Parathyroid adenoma (tissue), 2 donors: ENCODE measurements around the gene PSMA5.
A peak's percentile ranks its signal among the peaks of the same experiment; 100 is the strongest.

Source experiments
- H2AFZ ChIP-seq: fragments of 300-600 bp; sonication (generic); one replicate; pipeline ENCODE4 v1.7.0; 2017; ENCODE audit warnings: antibody characterized with exemption, mild to moderate bottlenecking
- H3K27ac ChIP-seq: fragments of 300-600 bp; sonication (generic); one replicate; pipeline ENCODE4 v1.7.0; 2017
- H3K27me3 ChIP-seq: fragments of 300-600 bp; sonication (generic); one replicate; pipeline ENCODE4 v1.7.0; 2017; ENCODE audit warnings: low read length; ENCODE audit not compliant: control insufficient read depth, insufficient read depth
- H3K36me3 ChIP-seq: fragments of 300-600 bp; sonication (generic); one replicate; pipeline ENCODE4 v1.7.0; 2017; ENCODE audit warnings: low read length; ENCODE audit not compliant: control insufficient read depth, insufficient read depth
- H3K4me1 ChIP-seq: fragments of 300-600 bp; sonication (generic); one replicate; pipeline ENCODE4 v1.7.0; 2017; ENCODE audit warnings: control low read depth
- H3K4me2 ChIP-seq: fragments of 300-600 bp; sonication (generic); one replicate; pipeline ENCODE4 v1.7.0; 2017; ENCODE audit warnings: low read length
- H3K4me3 ChIP-seq: fragments of 300-600 bp; sonication (generic); one replicate; pipeline ENCODE4 v1.7.0; 2017; ENCODE audit warnings: low read depth, low read length
- H3K79me2 ChIP-seq: fragments of 300-600 bp; sonication (generic); one replicate; pipeline ENCODE4 v1.7.0; 2017; ENCODE audit warnings: control low read depth
- H3K9ac ChIP-seq: fragments of 300-600 bp; sonication (generic); one replicate; pipeline ENCODE4 v1.7.0; 2017; ENCODE audit warnings: mild to moderate bottlenecking
- H3K9me3 ChIP-seq: fragments of 300-600 bp; sonication (generic); one replicate; pipeline ENCODE4 v1.7.0; 2017; ENCODE audit warnings: low read length; ENCODE audit not compliant: control insufficient read depth
- TF ChIP-seq, protein P1 (sequence below): fragments of 300-600 bp; sonication (generic); IDR thresholded peaks from one replicate; pipeline ENCODE4 v1.7.0; 2017; ENCODE audit warnings: antibody characterized with exemption, mild to moderate bottlenecking
- donor health status: primary hyperparathyroidism.

PSMA5 gene

GRCh38 chr1:109412551-109412950, 13.7 kb downstream of the PSMA5 start:
- H2AFZ ChIP-seq, result no peak overlapping the region
- H3K9me3 ChIP-seq, result no peaks in the 10 kb centered on the region
- H3K36me3 ChIP-seq, result no peaks in the 10 kb centered on the region
- H3K4me1 ChIP-seq, result no peaks in the 10 kb centered on the region
- peaks cover 9% of the 10 kb centered on the region for H3K79me2 ChIP-seq
- no peaks in the 10 kb centered on the region for H3K27me3 ChIP-seq
- no peak overlapping the region for H3K9ac ChIP-seq
- no peak overlapping the region for H3K4me2 ChIP-seq
- no peak overlapping the region for H3K27ac ChIP-seq
- no peak overlapping the region for H3K4me3 ChIP-seq
- TF ChIP-seq, protein P1, sequence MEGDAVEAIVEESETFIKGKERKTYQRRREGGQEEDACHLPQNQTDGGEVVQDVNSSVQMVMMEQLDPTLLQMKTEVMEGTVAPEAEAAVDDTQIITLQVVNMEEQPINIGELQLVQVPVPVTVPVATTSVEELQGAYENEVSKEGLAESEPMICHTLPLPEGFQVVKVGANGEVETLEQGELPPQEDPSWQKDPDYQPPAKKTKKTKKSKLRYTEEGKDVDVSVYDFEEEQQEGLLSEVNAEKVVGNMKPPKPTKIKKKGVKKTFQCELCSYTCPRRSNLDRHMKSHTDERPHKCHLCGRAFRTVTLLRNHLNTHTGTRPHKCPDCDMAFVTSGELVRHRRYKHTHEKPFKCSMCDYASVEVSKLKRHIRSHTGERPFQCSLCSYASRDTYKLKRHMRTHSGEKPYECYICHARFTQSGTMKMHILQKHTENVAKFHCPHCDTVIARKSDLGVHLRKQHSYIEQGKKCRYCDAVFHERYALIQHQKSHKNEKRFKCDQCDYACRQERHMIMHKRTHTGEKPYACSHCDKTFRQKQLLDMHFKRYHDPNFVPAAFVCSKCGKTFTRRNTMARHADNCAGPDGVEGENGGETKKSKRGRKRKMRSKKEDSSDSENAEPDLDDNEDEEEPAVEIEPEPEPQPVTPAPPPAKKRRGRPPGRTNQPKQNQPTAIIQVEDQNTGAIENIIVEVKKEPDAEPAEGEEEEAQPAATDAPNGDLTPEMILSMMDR, result no peak

DNA sequence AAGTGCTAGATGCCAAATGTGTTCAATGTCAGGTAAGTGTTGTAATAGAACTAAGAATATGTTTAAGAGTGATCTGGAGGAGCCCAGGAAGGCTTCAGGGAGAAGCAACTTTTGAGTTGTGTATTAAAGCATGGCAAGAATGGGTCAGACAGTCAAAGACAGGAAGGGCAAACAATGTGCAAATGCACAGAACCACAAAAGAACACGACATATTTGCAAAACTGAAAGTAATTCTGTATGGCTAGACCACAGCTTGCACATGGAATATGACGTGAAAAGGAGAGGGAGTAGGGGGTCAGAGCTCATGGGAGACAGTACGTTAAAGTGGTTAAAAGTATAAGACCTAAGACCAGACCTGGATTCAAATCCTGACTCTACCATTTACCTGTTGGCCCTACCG, 21.4 kb downstream of the PSMA5 start:
- TF ChIP-seq, protein P1, result no peak
- Histone ChIP-seq H3K9ac (no peak overlapping the region), H3K36me3 (no peaks in the 10 kb centered on the region), H3K27ac (no peak overlapping the region), H2AFZ (no peak overlapping the region), H3K79me2 (no peaks in the 10 kb centered on the region), H3K4me2 (no peak overlapping the region), H3K9me3 (no peaks in the 10 kb centered on the region), H3K4me3 (no peak overlapping the region), H3K4me1 (no peaks in the 10 kb centered on the region), H3K27me3 (no peaks in the 10 kb centered on the region)

- no peak overlapping the region for H3K4me2 ChIP-seq
- no peak overlapping the region for H3K9ac ChIP-seq
Measured at GRCh38 chr1:109402025-109402424, 24.2 kb downstream of the PSMA5 start.

GRCh38 chr1:109400035-109400655, 26.1 kb downstream of the PSMA5 start:
- no peaks in the 10 kb centered on the region for H3K4me1 ChIP-seq
- no peaks in the 10 kb centered on the region for H3K36me3 ChIP-seq
- H3K9me3 ChIP-seq, result no peaks in the 10 kb centered on the region
- no peak overlapping the region for H3K4me3 ChIP-seq
- H3K9ac ChIP-seq, result no peak overlapping the region
- no peak overlapping the region for H3K27ac ChIP-seq
- H3K27me3 ChIP-seq, result no peaks in the 10 kb centered on the region
- TF ChIP-seq, protein P1, result no peak
- no peak overlapping the region for H3K4me2 ChIP-seq
- H2AFZ ChIP-seq, result no peak overlapping the region
- no peaks in the 10 kb centered on the region for H3K79me2 ChIP-seq

More at GRCh38 chr1:109402025-109402424, 24.2 kb downstream of the PSMA5 start:
- Histone ChIP-seq H3K4me1 (no peaks in the 10 kb centered on the region), H3K4me3 (no peak overlapping the region), H3K27ac (no peak overlapping the region), H3K36me3 (no peaks in the 10 kb centered on the region), H2AFZ (no peak overlapping the region), H3K27me3 (no peaks in the 10 kb centered on the region), H3K9me3 (no peaks in the 10 kb centered on the region), H3K79me2 (no peaks in the 10 kb centered on the region)
- TF ChIP-seq, protein P1, result no peak

DNA sequence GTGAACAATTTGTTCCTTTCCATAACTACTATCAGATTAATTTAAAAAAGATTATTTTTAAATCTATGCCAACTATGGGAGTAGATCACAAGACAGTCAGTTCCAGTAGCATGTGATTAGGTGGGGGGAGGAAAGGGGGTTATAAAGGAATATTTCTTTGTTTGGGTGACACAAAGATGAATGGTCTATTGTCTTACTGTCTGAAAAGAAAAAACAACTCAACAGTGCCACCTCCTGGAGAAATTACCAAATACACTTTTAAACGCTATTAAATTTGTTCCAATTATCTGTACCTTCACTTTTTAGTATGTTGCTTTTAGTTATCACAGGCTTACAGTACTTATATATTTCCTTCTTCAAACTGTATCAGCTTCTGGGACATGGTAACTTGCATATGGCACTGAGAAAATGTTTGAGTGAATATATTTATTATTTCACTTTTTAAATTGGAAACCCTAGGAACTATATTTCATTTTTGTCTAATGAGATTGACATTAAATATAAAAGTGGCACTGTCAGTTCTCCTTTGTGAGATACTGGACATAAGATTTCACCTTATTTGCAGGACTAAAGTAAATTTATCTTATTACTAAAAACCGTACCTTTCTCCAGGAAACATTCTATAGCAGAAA, 26.8 kb downstream of the PSMA5 start:
- no peaks in the 10 kb centered on the region for H3K79me2 ChIP-seq
- H3K36me3 ChIP-seq, result no peaks in the 10 kb centered on the region
- TF ChIP-seq, protein P1, result peak; percentile 43
- no peaks in the 10 kb centered on the region for H3K9me3 ChIP-seq
- no peak overlapping the region for H2AFZ ChIP-seq
- H3K4me2 ChIP-seq, result no peak overlapping the region
- no peak overlapping the region for H3K9ac ChIP-seq
- H3K4me1 ChIP-seq, result no peaks in the 10 kb centered on the region
- H3K27ac ChIP-seq, result no peak overlapping the region
- H3K4me3 ChIP-seq, result no peak overlapping the region
- H3K27me3 ChIP-seq, result no peaks in the 10 kb centered on the region
